HCT116 (cell line): ENCODE measurements around the gene SEMA4B. TPM values are rescaled to one million over a fixed set of nuclear protein-coding genes. Genes with fewer than 3 reads are reported as not detected.

ENCODE experiments used
- ATAC-seq: fragments of 200-7000 bp; cut with Tn5 transposase; 2 replicates; pipeline ENCODE4 v1.9.1; 2020; ENCODE audit warnings: mild to moderate bottlenecking, moderate library complexity
- BruUV-seq: library from RNA; stranded (reverse); fragments of 400-500 nt; replicated peaks from 2 replicates; lab custom pipeline; 2021; lab: Mats Ljungman, UMichigan
- CTCF ChIA-PET: fragments of 300-600 bp; sonication (Branson Sonifier 250); formaldehyde crosslinking; loops from one replicate; lab custom pipeline; 2021; ENCODE audit warnings: antibody characterized with exemption; lab: Charles Lee
- POLR2A ChIA-PET: fragments of 300-600, 350-600 bp; sonication (Branson Sonifier 250); formaldehyde crosslinking; loops from one replicate; lab custom pipeline; 2021; ENCODE audit warnings: antibody characterized with exemption; lab: Charles Lee
- RAD21 ChIA-PET, 2 experiments: fragments of 300-600 bp; sonication (Branson Sonifier 250); formaldehyde crosslinking; loops; one replicate each; lab custom pipeline; 2023; ENCODE audit warnings: low total read pairs in 2 of 2; ENCODE audit not compliant: uncharacterized antibody in 2 of 2, unreplicated experiment in 2 of 2, low non-redundant PET in 1 of 2; lab: Charles Lee
- DNase-seq: peaks from one replicate; pipeline ENCODE4 v3.0.0-alpha.2; 2010; ENCODE audit warnings: low read depth, low spot score
- H2AFZ ChIP-seq: fragments of 200-600 bp; shearing (Covaris generic), sonication (generic); 2 replicates; pipeline ENCODE4 v1.6.1; 2017; ENCODE audit warnings: low read depth, mixed run types, mixed read lengths, antibody characterized with exemption, low read length; ENCODE audit not compliant: poor library complexity, severe bottlenecking
- H3K27ac ChIP-seq: 2 replicates; pipeline ENCODE4 v1.5.1; 2012; ENCODE audit warnings: low read depth, low read length
- H3K27me3 ChIP-seq: fragments of 200-600 bp; sonication (generic); 2 replicates; pipeline ENCODE4 v1.6.1; 2016; ENCODE audit warnings: mixed run types, low read length, mixed read lengths; ENCODE audit not compliant: insufficient read depth
- H3K36me3 ChIP-seq, 2 experiments: fragments of 200-500 bp in 1 of 2; fragments of 200-600 bp in 1 of 2; sonication (Bioruptor generic) in 1 of 2; sonication (generic) in 1 of 2; 2 replicates each; pipeline versions ENCODE4 v1.5.1 to v1.6.1; 2014 to 2016; ENCODE audit warnings: low read length in 2 of 2, inconsistent platforms in 1 of 2, mixed read lengths in 1 of 2, mixed run types in 1 of 2; ENCODE audit not compliant: insufficient read depth in 2 of 2, control insufficient read depth in 1 of 2
- H3K4me1 ChIP-seq, 2 experiments: fragments of 200-600 bp in 1 of 2; sonication (generic) in 1 of 2; 2 replicates each; pipeline versions ENCODE4 v1.5.1 to v1.6.1; 2012 to 2017; ENCODE audit warnings: low read length in 2 of 2, inconsistent platforms in 1 of 2, mild to moderate bottlenecking in 1 of 2, mixed read lengths in 1 of 2, mixed run types in 1 of 2, moderate library complexity in 1 of 2; ENCODE audit not compliant: insufficient read depth in 2 of 2, control insufficient read depth in 1 of 2
- H3K4me2 ChIP-seq: fragments of 200-600 bp; sonication (generic); 2 replicates; pipeline ENCODE4 v1.6.1; 2017; ENCODE audit warnings: mixed run types, low read length, mixed read lengths
- H3K4me3 ChIP-seq, 2 experiments: fragments of 200-600 bp in 1 of 2; sonication (generic) in 1 of 2; replicated peaks in 1 of 2; 2 replicates each; pipeline ENCODE4 v1.5.1; 2011 to 2016; ENCODE audit warnings: low read length in 2 of 2, control low read depth in 1 of 2, low read depth in 1 of 2, mild to moderate bottlenecking in 1 of 2, mixed read lengths in 1 of 2, mixed run types in 1 of 2
- H3K79me2 ChIP-seq: fragments of 200-600 bp; sonication (generic); 2 replicates; pipeline ENCODE4 v1.6.1; 2017; ENCODE audit warnings: mild to moderate bottlenecking, mixed run types, low read length, moderate library complexity, mixed read lengths; ENCODE audit not compliant: insufficient read depth
- H3K9ac ChIP-seq: fragments of 200-600 bp; sonication (generic); 2 replicates; pipeline ENCODE4 v1.6.1; 2016; ENCODE audit warnings: low read length, mixed read lengths
- H3K9me2 ChIP-seq: fragments of 200-600 bp; sonication (generic), shearing (Covaris generic); 2 replicates; pipeline ENCODE4 v1.6.1; 2017; ENCODE audit warnings: mixed run types, mild to moderate bottlenecking, moderate library complexity; ENCODE audit not compliant: insufficient read depth
- H3K9me3 ChIP-seq, 2 experiments: fragments of 200-500 bp in 1 of 2; fragments of 200-600 bp in 1 of 2; sonication (Bioruptor generic) in 1 of 2; sonication (generic) in 1 of 2; 2 replicates each; pipeline ENCODE4 v1.6.1; 2014 to 2017; ENCODE audit warnings: low read length in 2 of 2, mixed read lengths in 2 of 2, inconsistent platforms in 1 of 2, low read depth in 1 of 2, mild to moderate bottlenecking in 1 of 2, mixed run types in 1 of 2, moderate library complexity in 1 of 2; ENCODE audit not compliant: control insufficient read depth in 1 of 2, insufficient read depth in 1 of 2
- H4K20me1 ChIP-seq: fragments of 200-600 bp; sonication (generic), shearing (Covaris generic); 2 replicates; pipeline ENCODE4 v1.6.1; 2017; ENCODE audit warnings: mixed run types, mild to moderate bottlenecking, moderate library complexity; ENCODE audit not compliant: insufficient read depth
- ATF3 ChIP-seq: IDR thresholded peaks from 2 replicates; pipeline ENCODE4 v1.6.1; 2012
- CBX3 ChIP-seq: IDR thresholded peaks from 2 replicates; pipeline ENCODE4 v1.6.1; 2012; ENCODE audit warnings: low read depth
- CEBPB ChIP-seq: IDR thresholded peaks from 2 replicates; pipeline ENCODE4 v1.6.1; 2012; ENCODE audit warnings: low read depth
- CTCF ChIP-seq, 3 experiments: fragments of 200-600 bp in 1 of 3; sonication (generic) in 1 of 3; IDR thresholded peaks in 2 of 3; conservative IDR thresholded peaks in 1 of 3; 2 replicates each; pipeline ENCODE4 v1.5.1; 2012 to 2017; ENCODE audit warnings: low read depth in 2 of 3, low read length in 2 of 3, antibody characterized with exemption in 1 of 3, borderline replicate concordance in 1 of 3, control low read depth in 1 of 3, mild to moderate bottlenecking in 1 of 3, mixed read lengths in 1 of 3, mixed run types in 1 of 3, moderate library complexity in 1 of 3; ENCODE audit not compliant: insufficient read depth in 1 of 3
- EGR1 ChIP-seq: IDR thresholded peaks from 2 replicates; pipeline ENCODE4 v1.6.1; 2012; ENCODE audit warnings: low read depth
- ELF1 ChIP-seq: IDR thresholded peaks from 2 replicates; pipeline ENCODE4 v1.6.1; 2012; ENCODE audit warnings: low read depth, borderline replicate concordance
- EZH2phosphoT487 ChIP-seq: fragments of 200-600 bp; IDR thresholded peaks from 2 replicates; pipeline ENCODE4 v1.6.1; 2018; ENCODE audit warnings: antibody characterized with exemption, borderline replicate concordance
- FOSL1 ChIP-seq: IDR thresholded peaks from 2 replicates; pipeline ENCODE4 v1.6.1; 2012; ENCODE audit warnings: low read depth
- MAX ChIP-seq: IDR thresholded peaks from 2 replicates; pipeline ENCODE4 v1.6.1; 2012
- RAD21 ChIP-seq: IDR thresholded peaks from 2 replicates; pipeline ENCODE4 v1.6.1; 2012; ENCODE audit warnings: low read depth, mild to moderate bottlenecking
- SP1 ChIP-seq: IDR thresholded peaks from 2 replicates; pipeline ENCODE4 v1.6.1; 2012; ENCODE audit warnings: low read depth
- SRF ChIP-seq: IDR thresholded peaks from 2 replicates; pipeline ENCODE4 v1.6.1; 2012; ENCODE audit warnings: low read depth
- YY1 ChIP-seq: IDR thresholded peaks from 2 replicates; pipeline ENCODE4 v1.6.1; 2011; ENCODE audit warnings: low read length, low read depth, moderate library complexity, mild to moderate bottlenecking; ENCODE audit not compliant: insufficient replicate concordance; ENCODE audit errors: extremely low read depth
- ZBTB33 ChIP-seq: IDR thresholded peaks from 2 replicates; pipeline ENCODE4 v1.6.1; 2011; ENCODE audit warnings: mild to moderate bottlenecking, low read length, moderate library complexity; ENCODE audit not compliant: insufficient replicate concordance; ENCODE audit errors: extremely low read depth
- ZNF274 ChIP-seq: fragments of 200-500 bp; sonication (Bioruptor generic); IDR thresholded peaks from 2 replicates; pipeline ENCODE4 v1.6.1; 2014; ENCODE audit warnings: mild to moderate bottlenecking, low read depth, low read length, inconsistent platforms
- intact Hi-C: fragments of 100-400 bp; cut with micrococcal nuclease; formaldehyde crosslinking; loops from 2 replicates; pipeline ENCODE4 v1.10.0; 2022
- total RNA-seq: library from RNA; stranded (reverse); gene quantifications from one replicate; pipeline ENCODE4 v1.2.1, GENCODE V29; 2021; ENCODE audit not compliant: unreplicated experiment

SEMA4B gene
- total RNA-seq, 1 experiment from 2014 or later, result 98.6 TPM

- Histone ChIP-seq H3K79me2 (no peaks in the 10 kb centered on the region), H4K20me1 (no peaks in the 10 kb centered on the region), H3K9ac (no peak overlapping the region), H3K27ac (no peak overlapping the region), H3K27me3 (no peaks in the 10 kb centered on the region)
- TF ChIP-seq ATF3 (no peak), ELF1 (no peak), CBX3 (no peak), EGR1 (no peak), SP1 (no peak), YY1 (no peak), FOSL1 (no peak), CTCF (IDR thresholded peaks at IDR 0.05 in 2 of 3, conservative IDR thresholded peaks at IDR 0.05 in 1 of 3; ENCODE audit: borderline replicate concordance in 1 of 3, insufficient read depth in 1 of 3, low read depth in 2 of 3, low read length in 2 of 3) (no peak), RAD21 (no peak), CEBPB (no peak), EZH2phosphoT487 (no peak), SRF (no peak), ZBTB33 (no peak), ZNF274 (no peak), MAX (no peak)
- TF ChIP-seq, all 23 proteins: peak for 0
- Histone ChIP-seq H3K9me2 (no peaks in the 10 kb centered on the region), H3K4me3 (no peak overlapping the region), H3K4me1 (peaks cover 14 to 26% of the 10 kb centered on the region in 2 experiments), H3K9me3 (no peaks in the 10 kb centered on the region), H3K36me3 (no peaks in the 10 kb centered on the region), H3K4me2 (no peak overlapping the region), H2AFZ (no peak overlapping the region)
- ChIA-PET POLR2A (no interaction called here), RAD21 (no interaction called here), CTCF (no interaction called here)
- ATAC-seq (no peak), DNase-seq (no peak)
- BruUV-seq, result no TSS peak
- intact Hi-C loops, result no loop called here
Observed at GRCh38 chr15:90154861-90155626, 46.1 kb upstream of the SEMA4B start.
